Measurements from ENCODE around the gene TMEM178A. TPM values are rescaled to one million over a fixed set of nuclear protein-coding genes. Genes with fewer than 3 reads are reported as not detected.
"Not testable (repeated sequence)": the region's sequence is repeated elsewhere in the genome, so short reads cannot be mapped to it uniquely, and the experiment has no call there.

TMEM178A gene
- total RNA-seq, 4 donors from 2014 or later = 3.0 to 12.9 (median 5.8) TPM

DNA sequence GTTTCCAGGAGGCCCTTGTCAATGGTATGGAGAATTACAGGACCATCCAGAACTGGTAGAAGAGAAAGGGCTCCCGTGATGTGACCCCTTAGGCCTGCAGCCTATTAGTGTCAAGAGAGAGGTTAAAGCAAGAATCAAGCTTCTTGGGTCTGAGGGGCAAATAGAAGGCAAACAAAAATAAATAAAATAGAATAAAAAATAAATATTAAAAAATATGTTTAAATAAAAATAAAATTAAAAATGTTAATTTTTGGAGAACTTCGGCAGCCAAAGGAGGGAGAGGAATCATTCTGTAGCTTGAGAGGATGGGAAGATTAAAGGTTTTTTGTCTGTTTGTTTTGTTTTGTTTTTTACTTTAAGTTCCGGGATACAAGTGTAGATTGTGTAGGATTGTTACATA is 15.2 kb upstream of the TMEM178A start:
- Histone ChIP-seq H3K4me3 (no peak overlapping the region), H3K4me1 (no peaks in the 10 kb centered on the region), H3K27ac (no peak overlapping the region), H3K9me3 (peaks cover 0 to 3% (median 0%) of the 10 kb centered on the region in 4 donors), H3K36me3 (no peaks in the 10 kb centered on the region), H3K27me3 (no peaks in the 10 kb centered on the region)
- no peak for TF ChIP-seq POLR2A (IDR thresholded peaks at IDR 0.05)
- TF ChIP-seq, protein P1, sequence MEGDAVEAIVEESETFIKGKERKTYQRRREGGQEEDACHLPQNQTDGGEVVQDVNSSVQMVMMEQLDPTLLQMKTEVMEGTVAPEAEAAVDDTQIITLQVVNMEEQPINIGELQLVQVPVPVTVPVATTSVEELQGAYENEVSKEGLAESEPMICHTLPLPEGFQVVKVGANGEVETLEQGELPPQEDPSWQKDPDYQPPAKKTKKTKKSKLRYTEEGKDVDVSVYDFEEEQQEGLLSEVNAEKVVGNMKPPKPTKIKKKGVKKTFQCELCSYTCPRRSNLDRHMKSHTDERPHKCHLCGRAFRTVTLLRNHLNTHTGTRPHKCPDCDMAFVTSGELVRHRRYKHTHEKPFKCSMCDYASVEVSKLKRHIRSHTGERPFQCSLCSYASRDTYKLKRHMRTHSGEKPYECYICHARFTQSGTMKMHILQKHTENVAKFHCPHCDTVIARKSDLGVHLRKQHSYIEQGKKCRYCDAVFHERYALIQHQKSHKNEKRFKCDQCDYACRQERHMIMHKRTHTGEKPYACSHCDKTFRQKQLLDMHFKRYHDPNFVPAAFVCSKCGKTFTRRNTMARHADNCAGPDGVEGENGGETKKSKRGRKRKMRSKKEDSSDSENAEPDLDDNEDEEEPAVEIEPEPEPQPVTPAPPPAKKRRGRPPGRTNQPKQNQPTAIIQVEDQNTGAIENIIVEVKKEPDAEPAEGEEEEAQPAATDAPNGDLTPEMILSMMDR (IDR thresholded peaks at IDR 0.05) = no peak
- no peak for TF ChIP-seq EP300 (IDR thresholded peaks at IDR 0.05)
- WGBS, 2 donors = 92 to 97% methylated on average over 3 of the region's 3 CpGs
- no peak for DNase-seq (ENCODE audit: low spot score in 2 of 2)

DNA sequence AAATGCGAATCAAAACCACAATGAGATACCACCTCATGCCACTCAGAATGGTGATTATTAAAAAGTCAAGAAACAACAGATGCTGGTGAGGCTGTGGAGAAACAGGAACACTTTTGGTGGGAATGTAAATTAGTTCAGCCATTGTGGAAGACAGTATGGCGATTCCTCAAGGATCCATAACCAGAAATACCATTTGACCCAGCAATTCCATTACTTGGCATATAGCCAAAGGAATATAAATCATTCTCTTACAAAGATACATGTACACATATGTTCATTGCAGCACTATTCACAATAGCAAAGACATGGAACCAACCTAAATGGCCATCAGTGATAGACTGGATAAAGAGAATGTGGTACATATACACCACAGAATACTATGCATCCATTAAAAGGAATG is 9.5 kb upstream of the TMEM178A start:
- H3K4me3 ChIP-seq; H3K9me3 ChIP-seq; DNase-seq (ENCODE audit: low spot score in 2 of 2); H3K4me1 ChIP-seq; H3K27ac ChIP-seq; H3K27me3 ChIP-seq; H3K36me3 ChIP-seq: not testable (repeated sequence)
- 95 to 96% methylated on average over 2 of the region's 2 CpGs for WGBS, 2 donors

DNA sequence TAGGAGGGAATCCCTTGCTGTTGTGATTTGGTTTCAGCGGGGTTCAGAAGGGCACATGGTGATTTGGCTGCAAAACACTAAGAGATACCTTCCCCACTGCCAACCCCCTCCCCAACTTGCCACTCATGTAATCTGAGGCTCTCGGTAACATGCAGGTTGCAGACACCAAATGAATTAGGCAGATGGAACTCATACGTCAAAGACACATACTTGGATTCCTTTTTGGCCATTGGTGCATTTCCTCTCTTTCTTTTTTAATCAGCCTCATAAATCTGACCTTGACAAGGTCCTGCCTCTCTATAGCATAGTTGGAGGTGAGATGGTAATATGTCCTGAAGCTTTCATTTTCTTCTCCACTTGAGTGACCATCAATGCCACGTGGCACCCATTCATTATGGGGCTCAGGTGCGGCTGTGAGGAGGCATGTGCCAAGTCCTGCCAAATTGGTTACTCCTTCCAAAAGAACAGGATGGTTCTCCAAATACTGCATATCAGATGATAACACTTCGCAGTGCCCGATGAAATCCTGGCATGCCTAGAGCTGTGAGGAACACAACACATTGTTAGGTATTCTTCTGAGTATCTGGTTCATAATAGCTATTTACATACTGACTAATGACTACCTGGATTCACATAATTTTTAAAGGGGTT is 8.3 kb upstream of the TMEM178A start:
- no peak for DNase-seq (ENCODE audit: low spot score in 2 of 2)
- no peak overlapping the region for H3K4me3 ChIP-seq

DNA sequence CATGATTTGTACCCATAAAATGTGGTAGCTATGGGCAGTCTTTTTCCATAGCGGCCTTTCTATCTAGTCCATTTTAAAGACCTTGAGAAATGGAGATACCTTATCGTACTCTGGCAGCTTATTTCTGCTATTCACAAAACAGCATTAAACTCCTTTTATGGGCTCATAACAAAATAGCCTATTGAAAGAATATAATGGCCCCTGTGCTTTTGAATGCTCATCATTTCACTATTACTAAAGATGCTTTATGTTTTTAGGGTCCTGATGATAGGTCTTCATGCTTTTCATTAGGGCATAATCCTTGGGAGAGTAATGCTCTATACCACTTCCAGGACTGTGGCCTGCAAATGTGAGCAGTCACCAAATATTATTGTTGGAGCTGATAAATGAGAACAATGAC is 7.3 kb upstream of the TMEM178A start:
- H3K36me3 ChIP-seq = no peaks in the 10 kb centered on the region
- no peak for DNase-seq (ENCODE audit: low spot score in 2 of 2)
- TF ChIP-seq EP300 (IDR thresholded peaks at IDR 0.05) = no peak
- TF ChIP-seq, protein P1 (IDR thresholded peaks at IDR 0.05) = no peak
- TF ChIP-seq POLR2A (IDR thresholded peaks at IDR 0.05) = no peak
- peaks cover 0 to 3% (median 0%) of the 10 kb centered on the region in 4 donors for H3K9me3 ChIP-seq
- no peaks in the 10 kb centered on the region for H3K27me3 ChIP-seq
- no peaks in the 10 kb centered on the region for H3K4me1 ChIP-seq
- H3K27ac ChIP-seq = no peak overlapping the region
- no peak overlapping the region for H3K4me3 ChIP-seq
- WGBS, 2 donors = 75 to 86% methylated on average over 2 of the region's 2 CpGs

More for the DNA sequence above, 8.3 kb upstream of the TMEM178A start:
- Histone ChIP-seq H3K27ac (no peak overlapping the region), H3K36me3 (no peaks in the 10 kb centered on the region), H3K27me3 (no peaks in the 10 kb centered on the region), H3K9me3 (peaks cover 0 to 3% (median 0%) of the 10 kb centered on the region in 4 donors), H3K4me1 (no peaks in the 10 kb centered on the region)
- TF ChIP-seq, protein P1 (IDR thresholded peaks at IDR 0.05) = no peak
- TF ChIP-seq EP300 (IDR thresholded peaks at IDR 0.05) = no peak
- TF ChIP-seq POLR2A (IDR thresholded peaks at IDR 0.05) = no peak
- 86 to 89% methylated on average over 7 of the region's 7 CpGs for WGBS, 2 donors

DNA sequence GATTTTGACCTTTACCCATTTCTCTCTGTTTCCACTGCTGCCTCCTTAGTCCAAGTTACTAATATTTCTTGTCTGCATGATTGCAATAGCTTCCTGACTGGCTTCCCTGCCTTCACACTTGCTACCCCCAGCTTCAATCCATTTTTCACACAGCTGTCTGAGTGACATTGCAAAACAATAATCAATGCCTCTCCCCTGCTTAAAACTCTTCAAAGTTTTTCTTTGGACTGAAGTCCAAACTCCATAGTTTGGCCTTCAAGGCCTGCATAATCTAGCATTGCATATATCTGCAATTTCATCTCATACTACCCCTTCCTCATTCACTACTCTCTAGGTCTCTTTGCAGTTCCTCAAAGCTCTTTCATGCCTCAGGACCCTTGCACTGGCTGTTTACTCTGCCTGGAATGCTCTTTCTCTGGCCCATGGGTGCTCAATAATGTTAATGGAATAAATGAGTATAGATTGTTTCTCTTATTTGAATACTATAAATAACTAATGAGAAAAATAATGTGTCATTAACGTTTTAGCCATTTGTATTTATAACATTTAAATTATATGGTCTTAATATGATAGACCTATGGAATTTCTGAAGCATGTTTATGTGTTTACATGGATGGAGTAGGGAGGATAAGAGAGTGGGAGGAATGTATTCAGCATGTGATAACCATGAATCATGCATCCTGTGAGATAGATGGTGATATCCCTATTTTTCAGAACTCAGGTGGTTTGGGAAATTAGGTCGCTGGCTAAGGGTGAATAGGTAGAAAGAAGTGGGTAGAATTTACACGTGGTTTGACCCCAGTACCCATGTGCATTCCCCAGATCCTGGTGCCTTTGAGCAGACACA is 5.7 kb upstream of the TMEM178A start:
- peaks cover 0 to under 1% (median 0%) of the 10 kb centered on the region in 4 donors for H3K9me3 ChIP-seq
- H3K4me3 ChIP-seq = no peak overlapping the region
- peaks cover 0 to under 1% (median 0%) of the 10 kb centered on the region in 4 donors for H3K4me1 ChIP-seq
- 81 to 84% methylated on average over 3 of the region's 3 CpGs for WGBS, 2 donors
- TF ChIP-seq, protein P1 (IDR thresholded peaks at IDR 0.05) = no peak
- TF ChIP-seq POLR2A (IDR thresholded peaks at IDR 0.05) (no peak), EP300 (IDR thresholded peaks at IDR 0.05) (no peak)
- no peak for DNase-seq (ENCODE audit: low spot score in 2 of 2)
- H3K27ac ChIP-seq = no peak overlapping the region
- H3K27me3 ChIP-seq = no peaks in the 10 kb centered on the region
- H3K36me3 ChIP-seq = no peaks in the 10 kb centered on the region
